RPMI8226 (cell line): Measurements from ENCODE around the gene CYP19A1.
A peak's percentile ranks its signal among the peaks of the same experiment; 100 is the strongest.

Experiments used
- DNase-seq: peaks from one replicate; pipeline ENCODE4 v3.0.0-alpha.2; 2015

Gene CYP19A1

DNA sequence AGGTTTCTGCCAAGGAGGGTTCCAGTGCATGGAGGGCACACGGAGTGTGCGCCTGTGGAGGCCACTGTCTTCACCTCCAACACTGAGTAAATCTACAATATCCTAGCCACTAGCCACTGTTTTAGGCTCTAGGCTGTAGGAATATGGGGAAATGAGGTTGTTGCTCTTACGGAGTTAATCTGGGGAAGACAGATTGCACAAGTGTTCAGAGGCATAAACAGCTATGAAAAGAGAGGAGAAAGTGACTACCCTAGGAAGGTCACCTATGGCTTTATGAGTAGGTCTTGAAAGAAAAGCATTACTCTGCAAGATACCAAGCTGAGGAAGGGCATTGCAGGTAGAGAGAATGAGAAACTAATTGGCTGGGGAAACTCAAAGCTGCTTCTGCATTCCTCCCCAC, 85.7 kb downstream of the CYP19A1 start:
- DNase-seq, result no peak

DNA sequence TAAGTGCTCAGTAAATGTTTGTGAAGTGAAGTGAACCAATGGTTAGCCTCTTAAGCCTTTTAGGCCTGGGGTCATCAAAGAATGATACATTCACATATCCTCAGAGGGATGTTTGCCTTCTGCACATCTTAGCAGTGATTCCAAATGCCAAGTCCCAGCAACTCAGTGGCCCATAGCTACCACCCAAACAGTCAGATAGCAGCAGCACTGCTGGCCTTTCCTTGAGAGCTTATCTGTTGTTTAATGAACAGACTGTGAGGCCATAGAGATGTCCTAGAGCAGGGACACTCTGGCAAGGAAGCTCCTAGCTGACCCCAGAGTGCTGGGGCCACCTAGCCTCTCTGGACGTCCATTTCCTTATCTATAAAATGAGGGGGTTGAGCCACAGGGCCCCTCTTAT, 86.8 kb downstream of the CYP19A1 start:
- DNase-seq, result no peak

DNA sequence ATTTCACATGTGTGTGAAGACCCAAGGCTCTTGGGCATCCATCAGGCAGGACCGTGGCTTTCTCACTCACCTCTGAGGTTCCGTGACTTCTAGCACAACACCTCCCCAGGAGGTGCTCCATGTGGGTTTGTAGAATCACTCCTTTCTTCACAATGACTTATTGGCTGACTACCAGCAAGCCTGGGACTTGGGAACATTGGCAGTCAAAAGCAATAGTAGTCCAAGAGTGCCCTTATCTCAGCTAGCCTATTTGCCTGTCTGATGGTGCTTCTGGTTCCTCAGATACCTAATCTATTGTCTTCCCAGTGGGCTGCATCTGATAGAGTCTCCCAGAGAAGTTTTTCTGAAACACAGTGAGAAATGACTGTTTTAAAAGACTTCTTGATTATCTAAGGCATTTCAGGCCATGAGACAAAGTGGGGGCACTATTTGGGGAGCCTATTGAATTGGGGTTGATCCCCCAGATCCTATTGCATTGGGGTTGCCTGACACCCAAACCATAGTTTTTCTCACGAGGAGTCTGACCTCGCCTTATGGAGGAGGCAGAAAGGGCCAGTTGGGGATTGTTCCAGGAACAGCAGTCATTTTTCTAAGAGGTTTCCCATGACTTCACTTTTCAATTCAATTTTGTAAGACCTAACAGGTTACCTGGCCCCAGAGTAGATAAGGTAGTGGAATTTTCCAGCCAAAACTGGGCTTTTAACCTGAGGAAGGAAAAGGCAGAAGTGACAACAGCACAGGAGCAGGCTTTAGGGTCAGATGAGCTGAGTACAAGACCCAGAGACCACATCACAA, 88.0 kb downstream of the CYP19A1 start:
- no peak for DNase-seq

DNA sequence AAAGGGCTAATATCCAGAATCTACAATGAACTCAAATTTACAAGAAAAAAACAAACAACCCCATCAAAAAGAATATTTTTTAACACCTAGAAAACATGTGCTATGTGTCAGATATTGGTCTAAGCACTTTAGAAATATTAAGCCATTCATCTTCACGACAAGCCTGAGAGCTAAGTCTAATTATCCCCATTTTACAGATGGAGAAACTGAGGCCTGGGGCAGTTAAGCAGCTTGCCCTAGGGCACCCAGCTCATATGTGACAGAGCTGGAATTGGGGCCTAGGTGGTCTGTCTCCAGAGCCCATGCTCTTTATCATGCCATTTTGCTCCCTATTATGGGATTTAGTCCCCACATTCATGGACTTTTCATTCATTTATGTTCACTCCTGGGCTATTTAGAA, 92.8 kb downstream of the CYP19A1 start:
- no peak for DNase-seq

DNA sequence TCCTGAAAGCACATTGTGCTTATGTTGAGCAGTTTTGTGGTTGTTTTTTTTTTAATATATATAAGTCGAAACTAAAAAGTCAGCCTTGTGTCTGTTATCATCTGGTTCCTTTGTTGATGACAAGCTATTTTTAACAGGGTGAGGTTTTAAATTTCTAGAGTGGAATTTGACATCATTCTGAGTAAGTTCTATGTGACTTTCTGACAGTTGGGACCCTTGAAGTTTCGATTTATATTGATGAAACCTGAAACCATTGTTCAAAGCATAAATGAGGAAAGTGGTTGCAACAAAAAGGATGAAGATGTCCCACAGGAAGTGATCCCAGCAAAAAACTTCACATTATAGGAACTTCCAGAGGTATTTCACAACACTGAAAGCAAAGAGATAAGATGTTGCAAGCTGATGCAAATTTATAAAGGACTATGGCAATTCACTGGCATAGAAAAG, 94.0 kb downstream of the CYP19A1 start:
- peak; percentile 67 for DNase-seq

DNA sequence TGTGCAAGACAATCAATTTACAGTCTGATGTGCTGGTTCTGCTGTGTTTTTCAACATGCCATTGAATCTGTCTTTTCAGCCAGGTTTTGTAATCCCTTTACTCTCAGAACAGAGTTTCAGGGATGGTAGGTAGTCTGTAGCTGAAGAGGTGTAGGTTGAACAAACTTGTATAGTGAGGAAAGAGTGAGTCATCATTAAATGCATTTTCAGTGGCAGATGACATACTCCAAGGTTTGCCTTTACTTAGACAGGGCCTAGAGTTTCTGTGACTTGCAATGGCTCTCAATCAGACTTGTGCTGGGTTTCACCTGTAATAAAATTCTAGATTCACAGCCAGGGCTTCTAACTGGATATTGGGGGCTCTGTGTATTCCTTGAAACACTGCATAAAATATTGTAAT, 94.6 kb downstream of the CYP19A1 start:
- peak; percentile 56 for DNase-seq

DNA sequence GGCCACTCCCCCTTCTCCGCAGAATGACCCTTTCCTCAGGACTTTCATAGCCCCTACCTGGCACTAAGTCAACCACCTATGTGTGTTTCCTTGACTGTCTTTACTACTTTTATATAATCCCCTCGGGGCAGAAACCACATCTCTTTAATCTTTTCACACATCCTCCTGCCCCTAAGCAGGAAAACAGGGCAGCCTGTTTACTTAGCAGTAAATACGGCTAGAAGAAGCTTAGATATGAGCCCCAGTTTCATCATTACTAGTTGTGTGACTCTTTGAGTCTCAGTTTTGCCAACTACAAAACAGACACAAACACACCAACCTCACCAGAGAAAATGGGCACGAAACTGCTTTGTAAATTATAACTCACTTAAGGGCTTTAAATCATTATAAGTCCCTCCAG, 98.3 kb downstream of the CYP19A1 start:
- DNase-seq, result no peak

DNA sequence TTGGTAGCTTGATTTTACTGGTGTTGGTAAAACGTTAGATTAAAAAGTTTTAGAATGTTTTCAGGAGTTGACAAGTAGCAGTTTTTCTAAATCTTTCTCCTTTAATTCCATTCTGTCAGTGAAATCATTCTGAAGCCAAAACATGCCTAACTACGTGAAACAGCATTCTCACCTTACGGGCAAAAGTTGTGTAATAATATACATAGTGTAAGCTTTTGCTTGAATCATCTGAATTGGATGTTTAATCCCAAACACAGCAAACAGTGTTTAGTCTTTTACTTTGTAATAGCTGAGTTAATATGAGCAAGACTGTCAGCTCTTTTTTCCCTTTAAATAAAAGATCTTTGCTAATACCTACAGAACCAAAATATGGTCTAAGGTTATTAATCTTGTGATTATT, 100.6 kb downstream of the CYP19A1 start:
- no peak for DNase-seq

DNA sequence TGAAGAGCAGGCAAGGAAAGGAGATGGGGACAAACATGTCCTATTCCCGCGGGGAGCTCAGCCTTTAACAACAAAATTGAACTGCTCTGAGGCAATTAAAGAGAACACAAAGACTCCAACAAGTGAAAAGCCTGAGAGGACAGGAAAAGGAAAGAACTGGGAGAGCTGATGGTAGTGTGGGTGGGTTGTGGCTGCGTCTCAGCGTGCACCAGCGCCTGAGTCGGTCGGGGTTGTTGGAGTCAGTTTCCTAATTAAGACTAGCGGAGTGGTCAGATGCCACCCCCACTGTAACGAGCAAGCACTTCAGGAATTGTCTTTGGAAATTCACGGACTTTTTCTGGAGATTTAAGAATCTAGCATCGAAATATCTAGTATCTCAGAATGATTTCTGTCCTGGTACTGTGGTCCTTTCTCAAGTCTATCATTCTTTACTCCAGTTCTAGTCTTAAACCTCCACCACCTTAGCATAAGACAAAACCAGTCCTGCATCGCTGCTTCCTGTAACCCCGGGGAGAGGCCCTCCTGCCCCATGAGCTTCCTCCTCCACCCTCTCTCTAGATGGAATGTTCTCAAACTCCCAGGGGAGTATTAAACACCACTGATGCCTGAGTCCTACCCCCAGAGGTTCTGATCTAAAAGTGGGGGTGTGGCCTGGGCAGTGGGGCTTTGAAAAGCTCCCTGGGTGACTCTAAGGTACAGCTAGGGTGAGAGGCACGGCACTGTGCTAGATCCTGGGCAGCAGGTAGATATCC, 104.0 kb downstream of the CYP19A1 start:
- no peak for DNase-seq

DNA sequence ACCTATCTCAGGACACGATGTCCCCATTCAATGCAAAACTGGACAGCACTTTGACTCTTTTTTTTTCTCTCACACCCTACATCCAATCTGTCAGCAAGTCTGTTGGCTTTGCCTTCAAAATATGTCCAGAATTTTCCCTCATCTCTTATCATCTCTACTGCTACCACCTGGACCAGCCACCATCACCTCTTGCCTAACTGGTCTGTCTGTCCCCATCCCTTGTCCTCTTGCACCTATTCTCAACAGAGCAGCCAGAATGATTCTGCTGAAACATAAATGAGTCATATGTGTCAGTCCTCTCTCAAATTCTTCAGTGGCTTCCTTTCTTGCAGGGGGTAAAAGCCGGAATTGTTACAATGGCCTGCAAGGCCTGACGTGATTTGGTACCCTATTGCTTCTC, 105.8 kb downstream of the CYP19A1 start:
- DNase-seq, result no peak

DNA sequence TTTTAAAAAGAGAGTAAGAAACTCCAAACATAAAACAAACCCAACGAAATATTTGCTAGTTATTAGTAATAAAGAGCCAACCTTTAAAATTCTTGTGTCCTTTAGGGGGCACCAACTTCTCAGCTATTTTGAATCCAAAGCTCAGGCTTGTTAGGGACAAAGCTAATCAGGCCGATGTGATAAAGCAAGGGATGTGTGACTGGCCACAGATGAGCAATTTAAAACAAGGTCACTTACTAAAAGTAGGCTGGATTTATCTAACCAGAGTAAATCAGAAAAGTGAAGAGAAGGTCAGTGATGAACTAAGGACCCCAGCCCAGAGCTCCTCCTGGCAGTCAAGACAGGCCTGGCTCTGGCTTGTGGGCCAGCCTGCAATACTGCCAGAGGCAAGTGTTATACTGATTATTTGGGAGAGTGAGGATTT, 108.5 kb downstream of the CYP19A1 start:
- DNase-seq, result peak; percentile 50

DNA sequence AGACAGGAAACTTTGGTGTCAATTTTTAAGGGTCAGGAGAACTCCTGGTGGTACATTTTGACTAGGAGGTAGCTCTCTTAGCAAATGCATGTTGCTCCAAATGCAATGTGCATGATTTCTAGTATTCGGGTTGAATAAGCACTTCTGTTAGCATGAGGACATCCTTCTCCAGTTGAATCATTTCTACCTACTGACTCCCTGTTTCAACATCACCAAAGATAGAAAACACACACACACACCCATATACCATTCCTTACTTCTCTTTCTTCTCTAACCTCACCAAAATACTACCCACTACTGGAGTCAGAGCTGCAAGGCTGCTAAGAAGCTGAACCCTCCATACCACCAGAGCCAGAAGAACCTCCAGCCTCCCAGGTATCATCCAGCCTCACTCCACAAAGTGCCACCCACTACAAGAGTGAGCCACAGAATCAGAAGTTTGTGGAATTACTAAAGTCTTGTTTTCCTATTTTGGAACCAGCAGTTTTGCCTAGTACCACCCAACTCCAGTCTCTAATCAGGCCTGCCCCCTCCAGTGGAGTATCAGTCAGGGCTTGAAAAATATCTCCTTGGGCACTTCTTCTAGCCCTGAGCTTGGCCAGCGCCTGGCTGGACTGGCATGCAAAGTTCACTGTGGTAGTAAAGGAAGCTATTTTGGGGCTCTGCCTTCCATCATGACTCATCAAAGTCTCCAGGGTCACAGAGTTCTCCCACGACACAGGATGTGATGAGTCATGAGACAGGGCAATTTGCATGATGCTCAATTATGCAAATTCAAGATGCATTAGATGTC, 110.3 kb downstream of the CYP19A1 start:
- peak; percentile 78 for DNase-seq

DNA sequence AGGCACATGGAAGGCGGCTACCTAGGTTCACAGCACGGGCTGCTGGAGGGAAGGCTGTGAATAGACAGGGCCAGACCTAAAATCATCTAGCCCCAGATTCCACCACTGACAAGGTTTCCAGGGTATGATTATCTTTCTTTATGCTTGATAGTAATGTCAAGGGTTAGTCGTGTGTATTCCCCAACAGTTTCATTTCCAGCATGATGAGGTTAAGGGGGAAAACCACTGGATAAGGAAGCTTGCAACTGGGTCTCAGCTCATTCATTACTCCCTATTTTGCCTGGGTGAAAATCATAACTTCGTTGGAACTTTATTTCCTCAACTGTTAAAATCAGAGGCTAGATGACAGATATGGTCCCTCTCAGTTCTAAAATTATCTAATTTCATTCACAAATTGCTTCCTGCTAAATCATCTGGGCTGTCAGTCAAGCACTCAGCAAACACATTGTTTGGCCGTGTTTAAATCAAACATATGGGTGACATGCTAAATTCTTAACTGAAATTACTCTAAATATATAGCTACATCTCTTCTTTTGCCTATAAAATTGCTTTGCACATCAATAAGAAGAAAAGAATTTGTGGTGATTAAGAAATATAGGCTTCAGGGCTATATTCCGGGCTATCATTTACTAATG, 111.7 kb downstream of the CYP19A1 start:
- DNase-seq, result no peak

DNA sequence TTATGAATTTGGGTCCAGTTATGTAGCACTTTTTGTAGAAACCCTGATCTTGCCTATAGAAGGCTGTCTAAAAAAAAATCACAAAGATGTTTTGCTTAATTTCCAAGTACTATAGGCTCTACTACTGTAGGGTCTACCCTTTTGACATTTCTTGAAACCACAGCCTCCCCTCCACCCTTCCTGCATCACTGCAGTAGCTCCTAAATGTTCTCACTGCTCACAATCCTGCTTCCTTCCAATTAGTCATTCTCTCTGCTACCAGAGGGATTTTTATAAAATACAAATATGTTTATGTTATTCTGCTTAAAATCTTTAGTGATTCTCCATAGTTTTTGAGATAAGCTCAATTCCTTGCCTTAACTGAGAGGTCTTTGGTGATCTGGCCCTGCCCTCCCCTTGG, 114.0 kb downstream of the CYP19A1 start:
- DNase-seq, result no peak

DNA sequence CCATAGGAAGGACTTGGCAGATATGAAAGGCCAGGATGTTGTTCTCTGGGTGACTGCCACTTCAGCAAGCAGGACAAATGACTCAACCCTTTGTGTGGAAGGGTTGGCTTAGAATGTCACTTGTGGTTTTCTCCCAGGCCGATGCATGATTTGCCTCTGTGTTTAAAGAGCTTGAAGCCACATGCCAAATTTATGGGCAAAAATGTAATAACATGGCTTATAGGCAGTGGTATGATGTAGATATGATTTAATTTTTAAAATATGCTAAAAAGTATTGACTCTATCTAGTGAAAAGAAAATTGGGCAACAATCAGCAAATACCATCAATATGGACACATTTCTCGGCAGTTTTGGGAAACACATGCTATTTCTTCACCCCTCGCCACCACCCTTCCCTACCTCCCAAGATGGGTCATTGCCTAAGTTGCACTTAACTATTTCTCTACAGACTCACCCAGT, 114.6 kb downstream of the CYP19A1 start:
- DNase-seq, result no peak

DNA sequence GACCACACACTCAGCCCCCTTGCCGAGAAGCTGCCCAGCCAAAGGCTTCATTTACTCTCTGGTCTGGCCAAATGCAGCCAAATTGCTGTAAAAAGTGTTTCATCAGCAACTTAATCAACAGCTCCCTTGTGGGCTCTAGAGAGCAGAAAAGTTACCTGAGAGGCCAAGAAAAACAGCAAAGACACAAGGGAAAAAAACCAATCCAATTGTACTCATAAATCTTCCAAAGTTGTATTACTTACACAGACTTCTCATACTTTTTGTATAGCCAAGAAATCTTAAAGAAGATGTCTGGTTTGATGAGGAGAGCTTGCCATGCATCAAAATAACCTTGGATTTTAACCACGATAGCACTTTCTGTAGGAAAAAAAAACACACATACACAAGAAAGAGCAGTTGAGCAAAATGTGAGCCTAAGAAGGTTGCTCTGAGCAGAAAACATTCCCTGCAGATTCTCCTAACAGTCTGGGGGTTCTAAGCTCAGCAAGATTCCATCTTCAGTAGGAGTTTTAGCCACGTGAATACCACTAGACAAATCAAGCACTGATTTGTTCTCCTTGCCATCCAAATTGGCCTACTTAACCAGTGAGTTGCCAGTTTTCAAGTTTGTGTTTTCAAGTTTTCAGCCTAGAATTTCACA, 120.0 kb downstream of the CYP19A1 start:
- DNase-seq, result peak; percentile 30

DNA sequence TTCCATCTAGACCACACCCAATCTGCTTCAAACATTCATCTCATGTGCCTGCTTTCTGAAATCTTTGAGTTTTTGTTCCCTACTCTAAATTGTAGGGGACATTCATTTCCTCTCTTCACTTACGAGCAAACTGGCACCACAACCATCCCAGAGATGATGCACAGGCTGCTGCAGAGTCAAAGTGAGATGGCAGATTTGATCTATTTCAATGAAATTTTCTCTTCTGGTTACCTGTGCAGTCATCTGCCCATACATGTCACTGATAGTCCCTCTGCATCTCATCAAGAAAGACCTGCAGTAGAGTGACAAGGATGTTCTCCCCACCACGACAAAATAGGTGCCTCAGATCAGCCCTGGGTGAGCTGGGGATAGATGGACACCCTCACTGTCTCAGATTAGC, 125.5 kb downstream of the CYP19A1 start:
- DNase-seq, result no peak

DNA sequence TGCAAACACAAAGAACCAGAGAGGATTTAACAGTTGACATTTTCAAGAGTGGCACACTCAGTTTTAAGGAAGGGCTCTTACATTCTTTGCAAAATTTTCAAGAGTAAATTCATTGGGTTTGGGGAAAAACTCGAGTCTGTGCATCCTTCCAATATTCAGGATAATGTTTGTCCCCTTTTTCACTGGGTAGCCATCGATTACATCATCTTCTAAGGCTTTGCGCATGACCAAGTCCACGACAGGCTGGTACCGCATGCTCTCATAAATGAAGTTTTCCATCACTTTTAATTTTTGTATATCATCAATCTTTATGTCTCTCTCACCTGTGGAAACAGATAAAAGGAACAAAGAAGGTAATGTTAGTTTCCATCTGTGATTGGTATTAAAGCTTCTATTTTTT, 126.2 kb downstream of the CYP19A1 start:
- DNase-seq, result no peak

DNA sequence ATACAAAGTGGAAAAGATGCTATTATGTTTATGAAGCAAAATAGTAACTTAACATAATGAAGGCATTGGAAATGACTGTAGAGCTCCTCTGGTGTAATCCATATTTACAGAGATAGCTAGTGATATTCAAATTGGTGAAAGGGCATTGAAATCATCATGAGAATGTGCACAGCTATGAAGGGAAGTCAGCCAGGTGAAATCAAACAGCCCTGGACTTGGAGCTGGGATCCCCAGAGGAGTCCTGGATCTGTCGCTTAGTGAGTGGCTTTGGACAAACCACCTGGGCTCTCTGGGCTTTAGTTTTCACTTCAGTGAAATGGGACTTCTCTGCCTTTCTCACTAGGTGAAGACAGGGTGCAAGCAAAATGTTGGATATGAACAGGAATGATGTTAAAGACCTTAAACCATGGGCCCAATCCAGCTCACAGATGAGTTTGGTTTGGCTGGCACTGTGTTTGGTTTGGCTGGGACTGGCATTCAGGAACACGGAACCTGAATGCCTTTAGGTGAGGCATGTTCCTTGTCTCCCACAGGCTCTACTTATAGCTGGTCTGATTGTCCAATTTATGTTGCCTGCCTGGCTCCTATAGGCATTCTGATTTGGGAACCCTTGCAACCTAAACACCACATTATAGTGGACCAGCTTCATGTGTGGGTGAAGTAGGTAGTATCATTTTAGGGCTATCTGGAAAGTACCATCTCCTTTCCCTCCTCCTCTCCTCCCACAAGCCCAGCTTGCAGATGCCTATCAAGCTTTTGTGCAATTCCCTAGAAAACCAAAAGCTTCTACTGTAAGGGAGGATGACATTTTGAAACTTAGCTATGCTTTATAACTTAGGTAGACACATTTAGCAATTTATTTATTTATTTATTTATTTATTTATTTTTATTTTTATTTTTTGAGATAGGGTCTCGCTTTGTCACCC, 133.1 kb downstream of the CYP19A1 start:
- no peak for DNase-seq

DNA sequence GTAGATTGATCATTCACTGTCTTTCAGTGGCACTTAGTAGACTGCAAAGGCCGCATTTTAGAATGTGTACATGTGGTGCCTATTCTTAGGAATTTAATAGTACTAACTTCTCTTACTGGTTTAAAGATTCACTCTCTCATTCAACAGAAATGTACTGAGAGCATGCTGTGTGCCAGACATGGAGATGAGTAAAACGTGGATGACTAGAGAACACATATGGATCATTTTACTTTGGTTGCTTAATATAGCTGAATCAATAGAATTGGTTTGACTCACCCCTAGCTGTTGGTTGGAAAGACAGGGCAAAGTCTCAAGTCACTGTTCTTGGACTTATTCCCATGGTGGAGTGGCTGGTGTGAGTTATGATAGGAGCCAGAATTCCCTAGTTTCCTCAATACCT, 134.6 kb downstream of the CYP19A1 start:
- DNase-seq, result no peak

DNA sequence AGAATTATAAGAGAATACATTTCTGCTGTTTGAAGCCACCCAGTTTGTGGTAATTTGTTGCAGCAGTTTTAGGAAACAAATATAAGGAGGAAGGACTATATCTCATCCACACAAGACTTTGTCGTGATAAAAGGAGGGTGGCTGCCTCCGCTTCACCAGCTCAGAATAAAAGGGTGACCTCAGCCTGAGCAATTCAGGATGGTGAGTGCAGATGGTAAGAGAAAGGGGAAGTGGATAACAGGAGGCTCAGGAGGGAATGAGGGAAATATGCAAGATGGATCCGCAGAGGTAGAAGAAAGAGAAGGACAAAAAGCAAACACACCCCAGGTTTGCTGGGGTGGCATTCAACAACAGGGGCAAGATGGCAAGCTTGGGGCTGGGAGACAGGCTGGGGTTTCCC, 135.6 kb downstream of the CYP19A1 start:
- DNase-seq, result no peak
